Measurements from ENCODE around the gene DIPK1C.

DIPK1C gene

DNA sequence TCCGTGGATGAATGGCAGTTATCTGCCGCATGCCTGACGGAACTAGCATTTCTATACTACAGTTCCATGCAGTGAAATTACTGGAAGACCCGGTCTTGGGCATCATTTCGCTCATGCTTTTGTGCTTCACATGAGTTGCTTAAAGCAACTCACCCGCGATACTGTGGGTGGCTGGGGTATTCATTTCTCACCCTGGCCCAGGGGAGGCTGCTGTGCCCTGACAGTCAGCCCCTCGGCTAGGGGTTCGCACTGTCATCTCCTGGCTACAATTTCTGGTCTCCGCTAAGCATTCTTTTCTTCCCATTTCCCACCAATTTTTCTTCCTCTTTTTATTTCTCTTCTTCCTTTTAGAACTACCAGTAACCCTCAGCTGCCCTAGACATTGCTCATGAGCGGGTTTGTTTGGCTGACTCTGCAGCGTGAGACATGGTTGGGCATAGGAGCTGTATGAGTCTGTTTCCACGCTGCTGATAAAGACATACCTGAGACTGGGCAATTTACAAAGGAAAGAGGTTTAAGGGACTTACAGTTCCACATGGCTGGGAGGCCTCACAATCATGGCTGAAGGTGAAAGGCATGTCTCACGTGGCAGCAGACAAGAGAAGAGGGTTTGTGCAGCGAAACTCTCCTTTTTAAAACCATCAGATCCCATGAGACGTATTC is 22.5 kb upstream of the DIPK1C start:
- Histone ChIP-seq H3K9me3 (ENCODE audit: control insufficient read depth, low read length) (no peaks in the 10 kb centered on the region), H3K4me3 (ENCODE audit: low read length) (peak overlapping the region; percentile 11), H3K9ac (ENCODE audit: low read length) (peak overlapping the region; percentile 5), H3K36me3 (ENCODE audit: control insufficient read depth, insufficient read depth, low read length) (no peaks in the 10 kb centered on the region), H3K4me1 (ENCODE audit: control insufficient read depth, insufficient read depth, low read length) (peaks cover 26% of the 10 kb centered on the region), H3K27me3 (ENCODE audit: control insufficient read depth, insufficient read depth, low read length) (no peaks in the 10 kb centered on the region)

- Histone ChIP-seq H3K4me3 (ENCODE audit: low read length) (no peak overlapping the region), H3K4me1 (ENCODE audit: control insufficient read depth, insufficient read depth, low read length) (peaks cover 31% of the 10 kb centered on the region), H3K9me3 (ENCODE audit: control insufficient read depth, low read length) (no peaks in the 10 kb centered on the region), H3K27me3 (ENCODE audit: control insufficient read depth, insufficient read depth, low read length) (no peaks in the 10 kb centered on the region), H3K9ac (ENCODE audit: low read length) (no peak overlapping the region), H3K36me3 (ENCODE audit: control insufficient read depth, insufficient read depth, low read length) (no peaks in the 10 kb centered on the region)
Measured at GRCh38 chr18:74478880-74479279, 21.8 kb upstream of the DIPK1C start.

- peaks cover 31% of the 10 kb centered on the region for H3K4me1 ChIP-seq (ENCODE audit: control insufficient read depth, insufficient read depth, low read length)
- H3K4me3 ChIP-seq (ENCODE audit: low read length), result no peak overlapping the region
- no peaks in the 10 kb centered on the region for H3K27me3 ChIP-seq (ENCODE audit: control insufficient read depth, insufficient read depth, low read length)
- H3K9me3 ChIP-seq (ENCODE audit: control insufficient read depth, low read length), result no peaks in the 10 kb centered on the region
- no peak overlapping the region for H3K9ac ChIP-seq (ENCODE audit: low read length)
- no peaks in the 10 kb centered on the region for H3K36me3 ChIP-seq (ENCODE audit: control insufficient read depth, insufficient read depth, low read length)
Measured at GRCh38 chr18:74478316-74478715, 21.2 kb upstream of the DIPK1C start.

- H3K27me3 ChIP-seq (ENCODE audit: control insufficient read depth, insufficient read depth, low read length), result no peaks in the 10 kb centered on the region
- no peaks in the 10 kb centered on the region for H3K9me3 ChIP-seq (ENCODE audit: control insufficient read depth, low read length)
- H3K36me3 ChIP-seq (ENCODE audit: control insufficient read depth, insufficient read depth, low read length), result no peaks in the 10 kb centered on the region
- no peak overlapping the region for H3K9ac ChIP-seq (ENCODE audit: low read length)
- H3K4me1 ChIP-seq (ENCODE audit: control insufficient read depth, insufficient read depth, low read length), result peaks cover 31% of the 10 kb centered on the region
- H3K4me3 ChIP-seq (ENCODE audit: low read length), result no peak overlapping the region
Measured at GRCh38 chr18:74477771-74478170, 20.7 kb upstream of the DIPK1C start.

DNA sequence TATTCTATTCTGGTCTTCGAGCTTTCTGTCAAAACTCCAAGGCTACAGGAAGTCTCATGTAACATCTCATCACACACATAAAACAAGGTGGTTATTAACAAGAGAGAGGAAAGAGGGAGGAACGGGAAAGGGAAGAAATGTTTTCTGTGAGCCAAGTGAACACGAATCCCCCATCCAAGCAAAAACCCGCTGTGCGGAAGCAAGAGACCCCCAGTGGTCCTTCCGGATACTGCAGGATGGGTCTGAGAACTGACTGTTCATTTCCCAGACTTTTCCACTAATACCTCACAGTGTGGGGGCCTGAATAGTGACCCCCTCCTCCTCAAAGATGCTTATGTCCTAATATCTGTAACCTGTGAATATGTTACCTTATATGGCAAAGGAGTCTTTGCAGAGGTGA is 19.0 kb upstream of the DIPK1C start:
- Histone ChIP-seq H3K4me1 (ENCODE audit: control insufficient read depth, insufficient read depth, low read length) (peaks cover 31% of the 10 kb centered on the region), H3K36me3 (ENCODE audit: control insufficient read depth, insufficient read depth, low read length) (no peaks in the 10 kb centered on the region), H3K4me3 (ENCODE audit: low read length) (no peak overlapping the region), H3K9me3 (ENCODE audit: control insufficient read depth, low read length) (no peaks in the 10 kb centered on the region), H3K9ac (ENCODE audit: low read length) (no peak overlapping the region), H3K27me3 (ENCODE audit: control insufficient read depth, insufficient read depth, low read length) (no peaks in the 10 kb centered on the region)

GRCh38 chr18:74473976-74474640 is 17.0 kb upstream of the DIPK1C start:
- Histone ChIP-seq H3K4me1 (ENCODE audit: control insufficient read depth, insufficient read depth, low read length) (peaks cover 14% of the 10 kb centered on the region), H3K9ac (ENCODE audit: low read length) (no peak overlapping the region), H3K4me3 (ENCODE audit: low read length) (no peak overlapping the region), H3K9me3 (ENCODE audit: control insufficient read depth, low read length) (no peaks in the 10 kb centered on the region), H3K27me3 (ENCODE audit: control insufficient read depth, insufficient read depth, low read length) (no peaks in the 10 kb centered on the region), H3K36me3 (ENCODE audit: control insufficient read depth, insufficient read depth, low read length) (no peaks in the 10 kb centered on the region)

GRCh38 chr18:74472312-74472711 is 15.2 kb upstream of the DIPK1C start:
- Histone ChIP-seq H3K4me1 (ENCODE audit: control insufficient read depth, insufficient read depth, low read length) (peaks cover 13% of the 10 kb centered on the region), H3K36me3 (ENCODE audit: control insufficient read depth, insufficient read depth, low read length) (no peaks in the 10 kb centered on the region), H3K27me3 (ENCODE audit: control insufficient read depth, insufficient read depth, low read length) (no peaks in the 10 kb centered on the region), H3K9me3 (ENCODE audit: control insufficient read depth, low read length) (no peaks in the 10 kb centered on the region), H3K4me3 (ENCODE audit: low read length) (no peak overlapping the region), H3K9ac (ENCODE audit: low read length) (no peak overlapping the region)

GRCh38 chr18:74468547-74469061 is 11.5 kb upstream of the DIPK1C start:
- Histone ChIP-seq H3K27me3 (ENCODE audit: control insufficient read depth, insufficient read depth, low read length) (no peaks in the 10 kb centered on the region), H3K4me1 (ENCODE audit: control insufficient read depth, insufficient read depth, low read length) (peaks cover 8% of the 10 kb centered on the region), H3K4me3 (ENCODE audit: low read length) (no peak overlapping the region), H3K36me3 (ENCODE audit: control insufficient read depth, insufficient read depth, low read length) (no peaks in the 10 kb centered on the region), H3K9ac (ENCODE audit: low read length) (no peak overlapping the region), H3K9me3 (ENCODE audit: control insufficient read depth, low read length) (no peaks in the 10 kb centered on the region)

DNA sequence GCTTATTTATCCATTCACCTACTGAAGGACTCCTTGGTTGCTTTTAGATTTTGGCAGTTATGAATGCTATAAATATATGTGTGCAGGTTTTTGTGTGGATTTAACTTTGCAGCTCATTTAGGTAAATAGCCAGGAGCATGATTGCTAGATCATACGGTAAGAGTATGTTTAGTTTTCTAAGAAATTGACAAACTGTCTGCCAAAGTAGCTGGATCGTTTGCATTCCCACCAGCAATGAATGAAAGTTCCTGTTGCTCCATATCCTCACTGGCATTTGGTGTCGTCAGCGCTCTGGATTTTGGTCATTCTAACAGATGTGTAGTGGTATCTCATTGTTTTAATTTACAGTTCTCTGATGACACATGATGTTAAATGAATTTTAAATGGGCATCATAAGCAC is 8.7 kb upstream of the DIPK1C start:
- no peaks in the 10 kb centered on the region for H3K27me3 ChIP-seq (ENCODE audit: control insufficient read depth, insufficient read depth, low read length)
- no peak overlapping the region for H3K9ac ChIP-seq (ENCODE audit: low read length)
- no peaks in the 10 kb centered on the region for H3K9me3 ChIP-seq (ENCODE audit: control insufficient read depth, low read length)
- H3K4me1 ChIP-seq (ENCODE audit: control insufficient read depth, insufficient read depth, low read length), result peaks cover 8% of the 10 kb centered on the region
- H3K36me3 ChIP-seq (ENCODE audit: control insufficient read depth, insufficient read depth, low read length), result no peaks in the 10 kb centered on the region
- no peak overlapping the region for H3K4me3 ChIP-seq (ENCODE audit: low read length)

GRCh38 chr18:74463983-74464382 is 6.9 kb upstream of the DIPK1C start:
- H3K9me3 ChIP-seq (ENCODE audit: control insufficient read depth, low read length), result no peaks in the 10 kb centered on the region
- peaks cover 8% of the 10 kb centered on the region for H3K27me3 ChIP-seq (ENCODE audit: control insufficient read depth, insufficient read depth, low read length)
- H3K4me1 ChIP-seq (ENCODE audit: control insufficient read depth, insufficient read depth, low read length), result peaks cover 8% of the 10 kb centered on the region
- no peak overlapping the region for H3K4me3 ChIP-seq (ENCODE audit: low read length)
- no peak overlapping the region for H3K9ac ChIP-seq (ENCODE audit: low read length)
- no peaks in the 10 kb centered on the region for H3K36me3 ChIP-seq (ENCODE audit: control insufficient read depth, insufficient read depth, low read length)

- H3K9me3 ChIP-seq (ENCODE audit: control insufficient read depth, low read length), result no peaks in the 10 kb centered on the region
- H3K4me1 ChIP-seq (ENCODE audit: control insufficient read depth, insufficient read depth, low read length), result peaks cover 2% of the 10 kb centered on the region
- H3K9ac ChIP-seq (ENCODE audit: low read length), result no peak overlapping the region
- H3K36me3 ChIP-seq (ENCODE audit: control insufficient read depth, insufficient read depth, low read length), result no peaks in the 10 kb centered on the region
- peaks cover 13% of the 10 kb centered on the region for H3K27me3 ChIP-seq (ENCODE audit: control insufficient read depth, insufficient read depth, low read length)
- no peak overlapping the region for H3K4me3 ChIP-seq (ENCODE audit: low read length)
Measured at GRCh38 chr18:74463254-74463653, 6.1 kb upstream of the DIPK1C start.

DNA sequence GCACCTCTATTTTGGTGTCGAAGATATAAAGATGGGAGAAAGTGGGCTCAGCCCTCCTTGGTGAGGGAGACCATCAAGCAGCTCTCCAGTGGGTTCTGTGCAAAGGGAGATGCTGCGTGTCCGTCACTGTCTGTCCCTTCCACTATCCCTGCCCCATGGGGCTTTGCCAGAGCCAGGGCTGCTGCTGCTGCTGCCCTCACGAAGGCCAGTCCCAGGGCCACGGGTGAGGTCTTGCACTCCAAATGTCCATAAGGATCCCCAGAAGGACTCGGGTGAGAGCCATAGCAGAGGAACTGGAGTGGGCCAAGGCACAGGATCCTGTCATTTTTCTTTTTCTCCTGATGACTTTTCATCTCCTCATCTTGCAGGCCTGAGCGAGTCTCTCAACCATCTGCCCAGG is 3.7 kb upstream of the DIPK1C start:
- Histone ChIP-seq H3K27me3 (ENCODE audit: control insufficient read depth, insufficient read depth, low read length) (peaks cover 35% of the 10 kb centered on the region), H3K4me3 (ENCODE audit: low read length) (no peak overlapping the region), H3K4me1 (ENCODE audit: control insufficient read depth, insufficient read depth, low read length) (peaks cover 4% of the 10 kb centered on the region), H3K9me3 (ENCODE audit: control insufficient read depth, low read length) (no peaks in the 10 kb centered on the region), H3K9ac (ENCODE audit: low read length) (no peak overlapping the region), H3K36me3 (ENCODE audit: control insufficient read depth, insufficient read depth, low read length) (no peaks in the 10 kb centered on the region)

Measured in mucosa of stomach (tissue), 1 donor.